ENCODE data around the gene NEMP2. TPM values are rescaled to one million over a fixed set of nuclear protein-coding genes. Genes with fewer than 3 reads are reported as not detected.
"Not testable (repeated sequence)": the region's sequence is repeated elsewhere in the genome, so short reads cannot be mapped to it uniquely, and the experiment has no call there.

The NEMP2 gene
- total RNA-seq, 1 donor from 2014 or later, result 8.0 TPM

DNA sequence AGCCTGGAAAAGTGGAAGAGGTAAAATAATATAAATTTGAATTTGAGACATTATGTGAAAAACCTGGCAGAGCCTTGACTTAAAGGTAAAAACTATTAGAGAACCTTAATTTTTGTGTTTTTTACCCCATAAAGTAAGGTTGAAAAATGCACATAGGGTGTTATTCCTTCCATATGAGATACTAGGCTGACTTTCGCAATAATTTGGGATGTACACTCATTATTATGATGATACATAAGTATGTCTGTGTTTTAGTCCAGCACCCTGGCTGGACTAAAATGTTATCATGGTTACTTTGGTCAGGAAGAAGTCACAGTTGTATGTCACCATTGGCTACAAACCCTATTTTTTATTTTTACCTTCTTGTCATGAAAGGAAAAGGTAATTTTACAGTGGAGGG, 19.8 kb downstream of the NEMP2 start:
- no peaks in the 10 kb centered on the region for H3K9me3 ChIP-seq
- no peak overlapping the region for H3K4me3 ChIP-seq
- no peak for ATAC-seq
- H3K4me1 ChIP-seq, result no peaks in the 10 kb centered on the region
- no peak overlapping the region for H3K27ac ChIP-seq
- H3K27me3 ChIP-seq, result no peaks in the 10 kb centered on the region
- TF ChIP-seq, protein P1, sequence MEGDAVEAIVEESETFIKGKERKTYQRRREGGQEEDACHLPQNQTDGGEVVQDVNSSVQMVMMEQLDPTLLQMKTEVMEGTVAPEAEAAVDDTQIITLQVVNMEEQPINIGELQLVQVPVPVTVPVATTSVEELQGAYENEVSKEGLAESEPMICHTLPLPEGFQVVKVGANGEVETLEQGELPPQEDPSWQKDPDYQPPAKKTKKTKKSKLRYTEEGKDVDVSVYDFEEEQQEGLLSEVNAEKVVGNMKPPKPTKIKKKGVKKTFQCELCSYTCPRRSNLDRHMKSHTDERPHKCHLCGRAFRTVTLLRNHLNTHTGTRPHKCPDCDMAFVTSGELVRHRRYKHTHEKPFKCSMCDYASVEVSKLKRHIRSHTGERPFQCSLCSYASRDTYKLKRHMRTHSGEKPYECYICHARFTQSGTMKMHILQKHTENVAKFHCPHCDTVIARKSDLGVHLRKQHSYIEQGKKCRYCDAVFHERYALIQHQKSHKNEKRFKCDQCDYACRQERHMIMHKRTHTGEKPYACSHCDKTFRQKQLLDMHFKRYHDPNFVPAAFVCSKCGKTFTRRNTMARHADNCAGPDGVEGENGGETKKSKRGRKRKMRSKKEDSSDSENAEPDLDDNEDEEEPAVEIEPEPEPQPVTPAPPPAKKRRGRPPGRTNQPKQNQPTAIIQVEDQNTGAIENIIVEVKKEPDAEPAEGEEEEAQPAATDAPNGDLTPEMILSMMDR (IDR thresholded peaks at IDR 0.05), result no peak
- DNase-seq, result no peak
- intact Hi-C loops (cut with DNase I), result loop anchor here (10.0 kb wide), 1 partner anchor 130 kb away; no protein-coding TSS in a partner anchor
- peaks cover 11% of the 10 kb centered on the region for H3K36me3 ChIP-seq

DNA sequence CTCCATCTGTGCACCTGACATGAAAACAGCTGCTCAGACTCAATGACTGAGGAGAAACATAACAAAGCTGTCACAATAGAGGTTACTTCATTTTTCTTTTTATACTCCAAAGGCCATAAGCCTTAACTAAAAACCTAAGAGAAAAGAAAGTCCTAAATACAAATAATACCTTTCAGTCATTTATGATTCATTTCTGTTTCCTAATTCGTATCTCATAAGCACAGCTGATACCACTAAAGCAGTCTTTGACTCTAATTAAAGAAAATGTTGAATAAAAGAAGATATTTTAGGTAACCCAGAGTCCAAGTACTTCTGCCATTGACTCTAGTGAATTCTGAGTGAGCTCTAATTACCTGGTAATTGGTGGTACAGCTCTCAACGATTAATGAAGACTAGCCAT, 20.6 kb downstream of the NEMP2 start:
- intact Hi-C loops (cut with DNase I), result loop anchor here (10.0 kb wide), 1 partner anchor 129 kb away; no protein-coding TSS in a partner anchor

DNA sequence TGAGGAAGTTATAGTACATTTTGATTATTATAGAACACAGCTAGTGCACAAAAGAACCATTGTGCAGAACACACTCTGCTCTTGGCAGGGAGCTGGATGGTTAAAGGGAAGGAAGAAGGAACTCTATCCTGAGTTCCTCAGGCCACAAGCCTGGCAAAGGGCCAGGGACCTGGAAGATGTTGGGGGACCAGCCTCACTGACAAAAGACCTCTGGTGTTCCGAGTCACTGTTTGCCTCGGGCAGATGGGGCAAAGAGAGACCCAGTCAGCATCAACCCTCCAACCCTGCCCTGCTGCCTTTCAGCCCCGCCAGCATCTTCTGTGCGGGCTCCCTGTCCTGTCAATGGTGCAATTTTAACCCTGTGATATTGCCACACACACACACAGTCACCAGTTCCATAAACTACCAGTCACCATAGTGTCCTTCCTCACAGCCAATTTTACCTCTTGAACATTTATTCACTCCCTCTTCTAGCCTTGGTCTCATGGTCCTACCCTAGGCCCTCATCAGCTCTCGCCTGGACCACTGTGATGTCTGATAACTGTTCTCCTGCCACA, 21.9 kb downstream of the NEMP2 start:
- H3K4me3 ChIP-seq, result no peak overlapping the region
- intact Hi-C loops (cut with DNase I), result loop anchor here (10.0 kb wide), 1 partner anchor 128 kb away; no protein-coding TSS in a partner anchor
- ATAC-seq, result peak; percentile 66
- H3K27me3 ChIP-seq, result no peaks in the 10 kb centered on the region
- DNase-seq, result no peak
- peaks cover 11% of the 10 kb centered on the region for H3K36me3 ChIP-seq
- no peak overlapping the region for H3K27ac ChIP-seq
- TF ChIP-seq, protein P1 (IDR thresholded peaks at IDR 0.05), result no peak
- no peaks in the 10 kb centered on the region for H3K4me1 ChIP-seq
- H3K9me3 ChIP-seq, result no peaks in the 10 kb centered on the region

More for the DNA sequence above, 20.6 kb downstream of the NEMP2 start:
- Histone ChIP-seq H3K4me1 (no peaks in the 10 kb centered on the region), H3K27me3 (no peaks in the 10 kb centered on the region), H3K9me3 (no peaks in the 10 kb centered on the region), H3K4me3 (no peak overlapping the region), H3K36me3 (peaks cover 11% of the 10 kb centered on the region), H3K27ac (no peak overlapping the region)
- ATAC-seq (no peak), DNase-seq (no peak)
- TF ChIP-seq, protein P1 (IDR thresholded peaks at IDR 0.05), result no peak

DNA sequence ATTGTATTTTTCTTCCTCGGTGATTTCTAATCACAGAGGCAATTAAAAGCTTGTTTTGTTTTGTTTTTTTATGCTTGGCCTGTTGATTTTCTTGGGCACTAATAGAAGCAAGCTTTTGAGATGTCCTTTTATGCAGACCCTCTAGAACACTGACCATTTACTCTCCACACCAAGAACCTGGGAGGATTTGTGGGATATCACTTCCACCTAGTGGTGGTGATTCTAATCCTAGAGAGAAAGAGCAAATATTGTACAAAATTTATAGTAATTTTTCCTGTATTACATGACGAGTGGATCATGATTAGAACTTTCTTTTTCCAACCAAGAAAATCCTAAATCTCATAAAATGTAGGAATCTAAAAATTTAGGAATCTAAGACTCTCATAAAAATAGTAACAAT, 23.4 kb downstream of the NEMP2 start:
- Histone ChIP-seq H3K4me3 (no peak overlapping the region), H3K4me1 (no peaks in the 10 kb centered on the region), H3K27me3 (no peaks in the 10 kb centered on the region), H3K9me3 (no peaks in the 10 kb centered on the region), H3K36me3 (peaks cover 12% of the 10 kb centered on the region), H3K27ac (no peak overlapping the region)
- TF ChIP-seq, protein P1 (IDR thresholded peaks at IDR 0.05), result peak; percentile 48
- no peak for DNase-seq
- intact Hi-C loops (cut with DNase I), result loop anchor here (10.0 kb wide), 1 partner anchor 126 kb away; no protein-coding TSS in a partner anchor
- ATAC-seq, result no peak

DNA sequence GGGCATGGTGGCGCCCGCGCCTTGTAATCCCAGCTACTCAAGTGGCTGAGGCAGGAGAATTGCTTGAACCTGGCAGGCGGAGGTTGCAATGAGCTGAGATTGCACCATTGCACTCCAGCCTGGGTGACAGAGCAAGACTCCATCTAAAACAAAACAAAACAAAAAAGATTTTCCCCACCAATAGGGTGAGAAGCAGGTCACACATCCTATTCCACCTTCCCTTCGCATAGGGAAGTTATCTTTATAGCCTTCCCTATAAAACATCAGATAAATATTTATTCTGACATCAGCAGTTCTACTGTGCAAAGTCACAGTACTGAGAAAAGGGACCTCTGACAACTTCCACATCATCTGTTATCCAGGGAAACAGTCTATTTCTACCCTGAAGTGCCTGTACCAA, 24.6 kb downstream of the NEMP2 start:
- intact Hi-C loops (cut with DNase I), result loop anchor here (10.0 kb wide), 1 partner anchor 125 kb away; no protein-coding TSS in a partner anchor
- H3K4me3 ChIP-seq, ATAC-seq: not testable (repeated sequence)

DNA sequence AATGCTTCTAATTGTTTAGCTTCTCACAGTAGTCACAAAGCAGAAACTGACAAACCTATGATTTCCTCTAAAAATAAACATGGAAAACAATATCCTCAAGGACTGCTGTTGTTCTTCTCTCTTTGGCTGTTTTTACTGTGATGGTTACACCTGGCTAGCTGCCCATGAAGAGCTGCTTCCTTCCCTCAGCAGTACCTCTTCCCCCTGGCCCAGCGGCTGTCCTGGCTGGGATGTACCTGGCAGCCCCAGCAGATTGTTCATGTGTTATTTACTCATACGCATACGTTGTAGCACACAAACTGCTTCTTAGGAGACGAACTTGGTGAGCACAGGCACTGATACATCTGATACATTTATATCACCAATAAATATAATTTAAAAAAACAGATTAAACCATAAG, 27.4 kb downstream of the NEMP2 start:
- ATAC-seq, result no peak

More for the DNA sequence above, 24.6 kb downstream of the NEMP2 start:
- not testable (repeated sequence) for H3K27me3 ChIP-seq, H3K27ac ChIP-seq, H3K9me3 ChIP-seq, H3K4me1 ChIP-seq, DNase-seq
- H3K36me3 ChIP-seq, result peaks cover 22% of the 10 kb centered on the region

More for the DNA sequence above, 27.4 kb downstream of the NEMP2 start:
- peaks cover 30% of the 10 kb centered on the region for H3K36me3 ChIP-seq
- intact Hi-C loops (cut with DNase I), result no loop called here
- H3K9me3 ChIP-seq, result no peaks in the 10 kb centered on the region
- H3K27ac ChIP-seq, result no peak overlapping the region
- TF ChIP-seq, protein P1 (IDR thresholded peaks at IDR 0.05), result no peak
- H3K4me1 ChIP-seq, result peaks cover 2% of the 10 kb centered on the region
- H3K27me3 ChIP-seq, result no peaks in the 10 kb centered on the region
- no peak overlapping the region for H3K4me3 ChIP-seq
- no peak for DNase-seq

Measured in upper lobe of right lung (tissue), 1 donor.